ENCODE measurements around the gene ARHGEF28.

The ARHGEF28 gene

DNA sequence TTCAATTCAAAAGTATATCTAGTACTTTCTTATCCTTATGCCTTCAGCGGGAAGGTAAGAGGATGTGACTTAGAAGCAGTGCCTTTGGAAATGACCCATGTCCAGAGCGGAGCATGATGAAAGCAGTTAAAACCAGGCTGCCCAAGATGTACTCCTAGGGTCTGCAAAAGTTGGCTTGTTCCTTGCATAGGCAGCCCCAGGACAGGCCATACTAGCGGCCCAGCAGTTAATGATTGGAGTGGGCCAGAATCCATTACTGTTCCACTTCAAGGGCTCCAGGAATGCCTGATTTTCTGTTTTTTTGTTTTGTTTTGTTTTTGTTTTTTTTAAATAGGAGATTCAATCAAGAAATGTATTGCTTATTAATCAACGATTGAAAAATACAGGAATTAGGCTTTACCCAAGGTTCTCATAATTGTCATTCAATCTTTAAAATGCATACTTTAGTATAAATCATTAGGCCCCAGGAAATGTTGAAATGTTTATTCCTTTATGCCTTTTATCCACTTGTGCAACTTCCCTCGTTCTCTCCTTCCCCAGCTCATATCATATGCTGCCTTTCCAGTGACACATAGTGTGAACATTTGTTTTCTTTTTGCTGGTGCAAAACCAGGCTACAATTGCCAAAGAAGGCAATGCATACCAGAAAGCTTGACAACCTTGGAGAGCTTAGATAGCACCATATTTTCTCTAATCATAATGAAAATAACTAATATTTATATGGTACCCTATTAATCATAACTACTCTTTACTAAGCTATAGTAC lies 190.8 kb downstream of the ARHGEF28 start:
- no peak for DNase-seq (ENCODE audit: low read depth in 2 of 2)

DNA sequence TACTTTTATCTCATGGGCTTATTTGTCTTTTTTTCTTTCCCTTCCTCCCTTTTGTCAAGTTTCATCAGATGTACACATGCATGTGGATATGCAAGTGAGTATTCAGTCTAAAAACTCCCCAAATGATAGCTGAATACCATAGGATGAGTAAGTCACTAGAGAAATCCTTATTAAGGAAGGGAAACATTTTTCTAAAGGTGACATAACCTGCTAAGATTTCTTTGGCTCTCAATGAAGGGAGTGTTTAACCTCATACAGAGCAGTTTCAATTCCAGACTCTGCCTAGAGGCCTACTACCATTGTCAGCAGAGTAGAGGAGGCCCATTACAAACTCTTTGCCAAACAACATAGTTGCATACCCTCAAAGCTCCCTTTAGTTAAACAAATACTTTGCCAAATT lies 192.4 kb downstream of the ARHGEF28 start:
- no peak for DNase-seq (ENCODE audit: low read depth in 2 of 2)

DNA sequence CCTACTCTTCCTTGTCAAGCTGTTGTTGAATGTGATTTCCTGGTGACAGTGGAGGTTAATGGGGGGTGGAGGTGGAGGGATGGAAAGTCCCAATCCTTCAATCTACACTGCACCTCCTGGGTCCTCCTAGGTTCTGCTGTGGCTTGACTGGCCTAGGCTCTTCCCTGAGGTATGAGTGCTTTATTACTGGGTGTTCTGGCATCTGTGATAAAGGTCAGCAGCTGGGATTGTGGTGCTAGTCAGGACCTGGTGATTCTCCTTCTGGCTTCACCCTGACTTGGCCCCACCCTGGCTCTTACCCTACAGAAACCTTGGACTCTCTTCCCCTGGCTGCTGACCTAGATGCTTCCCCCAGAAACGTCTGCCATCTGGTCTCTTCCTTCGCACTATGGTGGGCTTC lies 194.3 kb downstream of the ARHGEF28 start:
- no peak for DNase-seq (ENCODE audit: low read depth in 2 of 2)

DNA sequence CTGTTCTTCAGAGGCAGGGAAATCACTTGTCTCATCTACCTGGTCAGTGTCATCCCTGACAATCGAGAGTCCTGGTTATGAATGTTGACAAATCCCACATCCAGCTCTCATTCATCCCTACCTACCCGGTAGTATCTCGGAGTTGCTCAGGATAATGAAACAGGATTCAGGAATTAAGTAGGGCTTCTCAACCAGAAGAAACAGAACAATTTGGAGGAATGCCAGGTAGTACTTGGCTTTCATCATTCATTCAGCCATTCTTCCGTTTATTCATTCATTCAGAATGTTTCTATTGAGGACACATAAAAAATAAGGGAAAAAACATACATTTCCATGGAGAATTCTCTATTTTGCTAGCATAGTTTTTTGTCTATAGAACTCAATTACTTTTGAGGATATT lies 195.0 kb downstream of the ARHGEF28 start:
- no peak for DNase-seq (ENCODE audit: low read depth in 2 of 2)

DNA sequence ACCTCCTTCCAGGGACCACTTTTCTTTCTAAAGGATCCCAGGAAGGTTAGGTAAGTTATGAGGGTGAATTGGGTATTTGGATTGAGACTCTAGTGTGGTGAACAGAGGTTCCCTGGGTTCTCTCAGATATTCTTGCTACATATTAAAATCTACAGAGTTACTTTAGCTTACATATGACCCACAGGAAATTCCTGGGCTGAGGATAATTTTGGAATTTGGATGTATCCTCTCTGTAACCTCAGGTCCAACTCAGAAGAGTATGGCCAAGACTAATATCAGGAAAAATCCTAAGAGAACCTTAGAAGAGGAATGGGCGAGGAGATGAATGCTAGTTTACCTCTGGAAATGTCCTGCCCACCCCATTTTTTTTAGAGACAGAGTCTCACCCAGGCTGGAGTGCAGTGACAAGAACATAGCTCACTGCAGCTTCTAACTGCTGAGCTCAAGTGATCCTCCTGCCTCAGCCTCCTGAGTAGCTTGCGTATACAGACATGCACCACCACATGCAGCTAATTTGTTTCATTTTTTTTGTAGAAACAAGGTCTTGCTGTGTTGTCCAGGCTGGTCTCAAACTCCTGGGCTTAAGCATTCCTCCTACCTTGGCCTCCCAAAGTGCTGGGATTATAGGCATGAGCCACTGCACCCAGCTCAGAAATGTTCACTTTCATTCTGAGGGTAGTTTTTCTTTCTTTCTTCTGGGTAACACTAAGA lies 196.4 kb downstream of the ARHGEF28 start:
- DNase-seq (ENCODE audit: low read depth in 2 of 2) = no peak

DNA sequence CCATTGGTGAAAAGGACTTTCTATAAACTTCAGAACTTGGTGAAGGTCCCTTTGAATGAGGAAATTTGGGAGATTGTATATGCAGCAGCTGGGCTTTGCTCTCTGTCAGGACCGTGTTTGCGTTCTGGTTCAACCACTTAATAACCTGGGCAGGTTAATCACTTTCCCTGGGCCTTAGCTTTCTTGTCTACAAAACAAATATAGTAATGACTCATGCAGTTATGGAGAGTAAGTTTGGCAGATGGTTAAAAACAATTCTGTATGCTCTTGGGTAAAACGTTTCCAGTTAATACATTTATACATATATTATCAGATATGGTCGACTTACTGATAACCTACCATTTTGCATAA lies 197.0 kb downstream of the ARHGEF28 start:
- no peak for DNase-seq (ENCODE audit: low read depth in 2 of 2)

DNA sequence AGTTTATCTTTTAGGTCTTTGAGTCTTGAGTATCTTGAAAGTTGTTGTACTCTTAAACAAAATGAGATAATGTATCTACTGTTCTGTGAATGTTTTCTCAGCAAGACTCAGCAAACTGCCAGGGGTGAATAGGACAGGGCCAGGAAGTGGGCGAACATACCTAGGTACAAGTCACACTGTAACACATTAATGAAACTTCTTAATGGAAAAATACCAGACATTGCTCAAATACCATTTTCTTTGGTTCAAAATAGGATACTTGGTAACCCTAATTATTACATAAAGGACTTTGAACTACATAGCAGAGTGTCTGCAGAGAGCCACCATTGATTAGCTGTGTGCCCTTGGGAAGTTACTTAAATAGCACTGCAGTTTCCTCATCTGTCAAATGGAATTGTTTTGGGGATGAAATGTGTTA lies 197.5 kb downstream of the ARHGEF28 start:
- DNase-seq (ENCODE audit: low read depth in 2 of 2) = no peak

DNA sequence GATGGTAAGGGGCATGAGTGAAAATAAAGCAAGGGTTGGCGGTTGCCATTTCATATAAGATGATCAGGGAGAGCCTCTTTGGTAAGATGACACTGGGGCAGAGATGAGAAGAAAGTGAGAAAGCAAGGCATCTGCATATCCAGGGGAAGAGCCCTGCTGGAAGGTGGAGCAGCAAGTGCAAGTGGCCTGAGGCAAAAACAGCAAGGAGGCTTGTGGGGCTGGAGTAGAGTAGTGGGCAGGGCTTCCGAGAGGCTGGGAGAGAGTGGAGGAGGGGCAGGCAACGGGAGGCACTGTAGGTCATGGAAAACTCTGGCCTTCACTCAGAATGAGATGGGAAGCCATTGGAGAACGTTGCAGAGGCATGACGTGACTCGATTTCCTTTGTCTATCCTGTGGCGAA lies 199.2 kb downstream of the ARHGEF28 start:
- DNase-seq (ENCODE audit: low read depth in 2 of 2) = no peak

DNA sequence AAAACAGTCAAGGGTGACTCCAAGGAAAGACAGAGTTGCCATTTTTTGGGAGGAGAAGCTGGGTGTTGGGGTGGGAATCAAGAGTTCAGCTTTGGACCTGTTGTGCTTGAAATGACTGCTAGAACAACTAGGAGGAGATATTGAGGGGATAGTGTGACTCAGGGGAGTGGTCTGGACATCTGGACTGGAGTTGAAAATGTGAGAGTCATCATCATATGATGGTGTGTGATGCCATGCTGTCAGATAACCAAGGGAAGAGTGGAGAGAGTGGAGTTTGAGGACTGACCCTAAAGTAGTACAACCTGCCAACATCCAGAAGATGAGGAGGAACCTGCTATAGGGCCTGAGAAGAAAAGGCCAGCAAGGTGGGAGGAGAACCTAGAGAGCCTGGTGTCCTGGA lies 199.7 kb downstream of the ARHGEF28 start:
- DNase-seq (ENCODE audit: low read depth in 2 of 2) = no peak

DNA sequence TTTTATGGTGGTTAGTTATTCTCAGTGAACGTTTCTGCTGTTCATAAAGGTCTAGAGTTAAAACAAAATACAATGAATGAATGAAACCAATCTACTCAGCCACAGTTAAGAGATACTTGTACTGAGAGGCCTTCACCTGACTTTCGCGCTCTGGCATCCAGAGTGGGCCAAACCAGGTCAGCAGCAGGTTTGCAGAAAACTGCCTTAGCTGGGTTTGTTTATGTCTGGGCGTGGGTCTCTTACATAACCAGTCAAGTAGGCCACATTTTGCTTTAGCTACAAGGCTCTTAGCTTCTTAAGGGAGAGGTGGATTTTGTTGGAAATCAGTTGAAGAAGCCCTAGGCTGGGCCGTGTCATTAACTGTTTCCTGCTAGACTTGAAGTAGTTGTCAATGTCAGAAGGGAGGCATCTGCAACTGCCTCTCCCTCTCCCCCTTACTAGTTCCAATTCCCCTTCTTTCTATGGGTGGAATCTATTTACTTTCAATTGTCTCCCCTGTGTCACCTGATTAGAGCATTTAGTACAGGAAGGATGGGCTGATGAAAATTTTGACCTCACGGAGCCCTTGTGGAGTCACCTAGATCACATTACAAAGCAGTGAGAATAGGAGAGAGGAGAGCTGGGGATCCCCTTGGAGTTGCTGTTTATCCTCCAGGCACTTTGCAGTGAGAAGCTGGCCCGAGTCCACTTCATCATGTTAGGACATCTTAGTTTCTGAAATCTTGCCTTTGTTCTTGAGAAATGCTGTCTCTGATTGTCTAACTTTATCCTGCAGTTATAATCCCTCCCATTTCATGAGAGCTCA lies 200.5 kb downstream of the ARHGEF28 start:
- no peak for DNase-seq (ENCODE audit: low read depth in 2 of 2)

DNA sequence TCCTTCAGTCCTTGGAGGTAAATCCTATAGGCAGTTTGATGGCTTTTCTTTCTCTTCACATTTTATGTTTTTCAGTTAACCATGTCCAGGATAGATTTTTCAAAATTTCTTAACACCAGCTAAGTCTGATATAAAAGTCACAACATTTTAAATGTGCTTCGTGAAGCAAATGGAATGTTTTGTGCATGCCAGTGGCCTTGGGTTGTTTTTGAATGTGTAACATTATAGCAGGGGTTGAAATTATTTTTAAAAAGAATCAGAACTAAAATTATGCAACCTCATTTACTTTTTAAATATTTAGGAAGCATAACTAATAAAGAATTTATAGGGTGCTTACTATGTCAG lies 201.1 kb downstream of the ARHGEF28 start:
- no peak for DNase-seq (ENCODE audit: low read depth in 2 of 2)

DNA sequence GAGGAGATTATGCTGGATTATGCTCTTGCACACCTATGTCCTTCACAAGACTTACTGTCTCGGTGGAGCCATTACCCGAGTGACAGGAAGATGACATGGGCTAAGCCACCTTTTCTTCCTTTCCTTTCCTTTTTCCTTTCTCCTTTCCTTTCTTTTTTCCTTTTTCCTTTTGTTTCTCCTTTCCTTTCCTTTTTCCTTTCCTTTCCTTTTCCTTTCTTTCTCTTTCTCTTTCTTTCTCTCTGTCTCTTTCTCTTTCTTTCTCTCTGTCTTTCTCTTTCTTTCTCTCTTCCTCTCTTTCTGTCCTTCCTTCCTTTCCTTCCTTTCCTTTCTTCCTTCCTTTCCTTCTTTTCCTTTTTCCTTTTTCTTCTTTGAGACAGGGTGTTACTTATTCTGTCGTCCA lies 202.5 kb downstream of the ARHGEF28 start:
- DNase-seq (ENCODE audit: low read depth in 2 of 2) = no peak

DNA sequence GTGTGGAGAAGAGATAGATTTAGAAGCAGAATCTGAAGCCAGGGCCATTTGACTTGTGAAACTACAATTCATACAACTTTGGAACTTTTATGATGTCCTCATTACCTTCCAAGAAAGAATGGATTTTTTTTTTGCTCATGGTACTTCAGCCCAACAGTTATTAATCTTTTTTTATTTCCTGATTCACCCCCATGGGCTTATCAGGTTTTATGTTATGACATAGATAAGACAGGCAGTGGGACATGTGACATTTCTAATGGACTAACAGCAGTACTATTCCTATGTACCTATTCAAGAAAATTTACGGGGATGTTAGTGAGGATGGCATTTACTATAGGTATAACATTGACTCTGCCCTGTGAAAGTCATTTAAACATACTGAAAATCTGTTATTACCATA lies 204.7 kb downstream of the ARHGEF28 start:
- no peak for DNase-seq (ENCODE audit: low read depth in 2 of 2)

DNA sequence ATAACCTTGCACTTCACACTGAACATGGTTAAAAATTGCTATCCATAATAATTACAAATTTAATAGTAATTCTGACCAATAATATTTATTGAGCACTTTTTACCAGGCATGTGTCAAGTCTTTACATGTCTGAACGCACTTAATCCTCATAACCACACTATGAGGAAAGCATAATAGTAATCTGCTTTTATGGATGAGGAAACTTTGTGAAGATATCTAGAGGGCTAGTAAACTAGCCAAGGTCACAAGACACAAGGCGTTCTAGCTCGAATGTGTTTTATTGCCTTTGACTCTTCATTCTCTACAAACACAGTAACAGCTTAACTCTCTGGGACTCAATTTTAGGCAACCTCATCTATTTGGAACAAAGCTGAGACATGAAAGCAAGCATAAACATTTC lies 205.1 kb downstream of the ARHGEF28 start:
- DNase-seq (ENCODE audit: low read depth in 2 of 2) = no peak

DNA sequence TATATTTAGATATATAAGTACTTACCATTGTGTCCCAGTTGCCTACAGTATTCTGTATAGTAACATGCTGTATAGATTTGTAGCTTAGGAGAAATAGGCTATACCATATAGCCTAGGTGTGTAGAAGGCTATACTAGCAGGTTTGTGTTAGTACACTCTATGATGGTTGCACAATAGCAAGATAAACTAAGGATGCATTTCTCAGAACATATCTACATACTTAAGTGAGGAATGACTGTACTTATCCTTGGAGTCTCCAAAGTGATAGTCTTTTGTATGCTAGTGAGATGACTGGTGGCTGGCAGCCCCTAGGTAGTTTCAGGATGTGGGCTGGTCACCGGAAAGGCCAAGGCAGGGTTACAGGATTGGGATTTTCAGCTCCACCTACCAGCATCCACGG lies 208.7 kb downstream of the ARHGEF28 start:
- no peak for DNase-seq (ENCODE audit: low read depth in 2 of 2)

DNA sequence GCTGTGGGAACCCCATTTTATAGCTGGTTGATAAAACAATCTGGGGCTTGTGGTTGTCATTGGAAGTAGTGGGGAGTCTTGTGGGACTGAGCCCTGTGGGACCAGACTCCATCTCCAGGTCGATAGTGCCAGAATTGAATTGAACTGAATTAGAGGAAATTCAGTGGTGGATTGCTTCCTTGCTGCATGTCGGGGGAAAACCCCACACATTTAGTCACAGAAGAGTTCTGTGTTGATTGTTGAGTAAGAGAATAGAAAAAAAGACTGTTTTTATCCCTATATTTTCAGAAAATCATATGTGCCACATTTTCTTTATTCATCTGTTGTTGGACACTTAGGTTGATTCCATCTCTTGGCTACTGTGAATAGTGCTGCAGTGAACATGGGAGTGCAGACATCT lies 209.7 kb downstream of the ARHGEF28 start:
- no peak for DNase-seq (ENCODE audit: low read depth in 2 of 2)

DNA sequence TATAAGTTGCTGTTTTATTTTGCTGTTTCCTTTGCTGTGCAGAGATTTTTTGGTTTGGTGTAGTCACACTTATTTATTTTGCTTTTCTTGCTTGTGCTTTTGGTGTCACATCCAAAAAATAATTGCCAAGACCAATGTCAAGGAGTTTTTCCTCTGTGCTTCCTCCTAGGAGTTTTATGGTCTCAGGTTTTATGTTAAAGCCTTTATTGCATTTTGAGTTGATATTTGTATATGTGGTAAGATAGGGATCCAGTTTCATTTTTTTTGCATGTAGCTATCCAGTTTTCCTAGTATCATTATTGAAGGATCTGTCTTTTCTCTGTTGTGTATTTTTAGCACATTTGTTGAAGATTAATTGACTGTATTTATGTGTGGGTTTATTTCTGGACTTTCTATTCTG lies 210.6 kb downstream of the ARHGEF28 start:
- DNase-seq (ENCODE audit: low read depth in 2 of 2) = no peak

DNA sequence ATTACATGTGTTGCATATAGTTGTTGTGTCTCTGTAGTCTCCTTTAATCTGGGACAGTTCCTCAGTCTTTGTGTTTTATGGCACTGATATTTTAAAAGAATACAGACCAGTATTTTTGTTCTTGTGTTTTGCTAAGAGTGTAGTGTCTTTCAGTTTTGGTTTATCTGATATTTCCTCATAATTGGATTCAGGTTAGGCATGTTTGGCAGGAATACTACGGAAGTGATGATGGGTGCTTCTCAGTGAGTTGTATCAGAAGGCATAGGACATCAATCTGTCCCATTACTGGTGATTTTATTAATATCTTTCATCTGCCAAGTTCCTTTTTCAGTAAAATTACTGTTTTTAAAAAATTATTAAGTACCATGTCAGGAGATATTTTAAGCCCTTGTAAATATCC lies 212.9 kb downstream of the ARHGEF28 start:
- DNase-seq (ENCODE audit: low read depth in 2 of 2) = no peak

DNA sequence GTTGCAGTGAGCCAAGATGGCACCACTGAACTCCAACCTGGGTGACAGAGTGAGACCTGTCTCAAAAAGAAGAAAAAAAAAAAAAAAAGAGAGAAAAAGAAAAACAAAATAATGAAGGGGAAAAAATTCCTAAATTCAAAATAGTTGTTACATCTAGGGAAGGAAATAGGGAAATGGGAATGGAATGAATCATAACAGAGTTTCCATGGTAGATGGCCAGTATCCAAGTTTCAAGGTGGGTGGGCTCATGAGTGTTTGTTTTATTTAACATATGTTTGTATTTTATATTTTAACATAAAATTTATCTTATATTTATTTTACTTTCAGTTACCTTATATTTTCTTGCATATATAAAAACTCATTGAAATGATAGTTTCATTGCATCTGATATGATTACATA lies 215.6 kb downstream of the ARHGEF28 start:
- DNase-seq (ENCODE audit: low read depth in 2 of 2) = no peak

DNA sequence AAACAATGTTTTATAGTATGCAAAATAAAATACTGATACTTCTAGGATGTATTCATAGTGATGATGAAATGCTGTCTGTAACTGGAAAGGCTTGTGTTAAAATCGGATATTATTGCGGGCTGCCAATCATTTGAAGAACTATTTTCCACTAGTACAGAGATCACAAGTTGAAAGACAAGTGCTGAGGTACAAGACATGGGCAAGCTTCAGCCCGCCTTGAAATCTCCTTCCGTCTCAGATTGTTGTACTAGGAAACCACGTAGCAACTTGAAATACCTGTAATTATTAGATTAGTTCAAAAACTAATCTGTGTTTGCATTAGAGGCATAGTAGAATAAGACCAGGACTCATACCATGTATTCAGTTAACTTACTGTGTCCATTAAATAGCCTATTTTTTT lies 218.2 kb downstream of the ARHGEF28 start:
- DNase-seq (ENCODE audit: low read depth in 2 of 2) = no peak

DNA sequence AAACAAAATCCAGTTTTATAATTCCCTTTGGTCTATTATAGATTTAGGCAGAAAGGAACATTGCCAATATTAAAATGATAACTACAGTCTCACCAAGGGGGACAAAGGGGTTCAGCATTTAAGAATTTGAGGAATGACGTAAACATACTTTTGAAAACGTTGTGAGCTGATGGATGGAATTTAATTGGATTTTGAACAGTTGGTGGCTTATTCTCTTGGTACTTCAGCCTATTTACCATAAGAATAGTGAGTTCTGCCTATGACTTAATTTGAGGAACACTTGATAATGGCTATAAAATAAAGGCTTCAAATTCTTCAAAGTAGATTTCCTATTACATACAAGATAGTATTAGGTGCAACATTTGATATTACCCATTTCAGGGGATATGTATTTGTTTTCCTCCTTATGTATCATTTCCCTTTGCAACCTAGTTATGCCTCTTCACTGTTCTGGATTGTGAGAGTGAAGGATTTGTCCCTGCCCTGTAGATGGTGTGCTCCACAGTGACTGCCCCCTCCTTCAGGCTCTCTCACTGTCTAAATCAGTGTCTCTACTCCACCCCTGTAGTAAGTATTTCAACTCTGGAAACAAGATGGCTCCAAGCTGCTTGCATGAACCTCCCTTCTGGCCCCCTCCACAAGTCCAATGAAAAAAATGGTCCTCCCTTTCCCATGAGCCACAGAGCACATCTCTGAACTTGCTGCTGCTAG lies 225.6 kb downstream of the ARHGEF28 start:
- no peak for DNase-seq (ENCODE audit: low read depth in 2 of 2)

DNA sequence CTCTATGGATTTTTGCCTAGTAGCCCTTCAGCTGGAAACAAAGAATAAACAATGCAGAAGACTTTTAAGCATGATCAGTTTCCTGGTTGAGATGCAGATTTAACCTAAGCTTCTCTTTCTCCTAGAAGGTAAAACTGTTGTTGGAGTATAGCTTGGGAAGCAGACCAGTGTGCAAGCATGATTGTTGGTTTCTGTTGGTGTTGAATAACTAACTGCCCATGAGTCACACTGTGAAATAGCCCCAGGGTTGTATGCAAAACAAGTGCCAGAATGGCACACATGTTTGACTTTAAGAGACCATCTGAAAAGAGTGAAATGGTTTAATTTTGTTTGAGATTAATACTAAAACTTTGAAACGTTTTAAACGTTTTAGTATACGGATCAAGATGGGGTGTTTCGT lies 227.1 kb downstream of the ARHGEF28 start:
- no peak for DNase-seq (ENCODE audit: low read depth in 2 of 2)
